ENCODE results near the gene ADSS2.

ADSS2 gene

DNA sequence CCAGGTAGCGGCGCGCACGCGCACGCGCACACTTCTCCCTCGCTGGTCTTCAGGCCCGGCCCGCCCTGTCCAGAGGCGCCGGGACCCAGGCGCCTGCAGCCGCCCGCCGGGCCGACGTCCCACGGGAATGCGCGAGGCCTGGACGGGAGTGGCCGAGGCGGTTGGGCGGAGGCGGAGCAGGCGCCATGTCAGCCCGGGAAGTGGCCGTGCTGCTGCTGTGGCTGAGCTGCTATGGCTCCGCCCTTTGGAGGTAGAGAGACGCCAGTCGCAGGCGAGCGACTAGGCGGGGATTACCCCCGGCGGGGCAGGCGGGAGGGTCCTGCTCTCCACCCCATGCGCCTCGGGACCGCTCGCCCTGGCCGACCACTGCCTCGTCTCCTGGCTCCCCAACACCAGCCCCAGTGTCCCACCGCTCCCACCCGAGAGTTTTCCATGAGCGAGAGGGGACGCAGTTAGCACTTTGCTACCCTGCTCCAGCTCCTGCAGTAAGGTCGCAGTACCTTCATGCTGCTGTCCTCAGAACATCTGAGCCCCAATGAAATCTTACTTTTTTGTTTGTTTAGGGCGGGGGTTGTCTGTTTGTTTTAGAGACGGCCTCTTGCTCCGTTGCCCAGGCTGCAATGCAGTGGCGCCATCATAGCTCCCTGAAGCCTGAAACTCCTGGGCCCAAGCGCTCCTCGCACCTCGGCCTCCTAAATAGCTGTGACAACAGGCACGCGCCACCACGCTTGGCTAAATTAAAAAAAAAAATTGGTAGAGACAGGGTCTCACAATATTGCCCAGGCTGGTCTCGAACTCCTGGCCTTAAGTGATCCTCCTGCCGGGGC, 9.7 kb upstream of the ADSS2 start, which contains the start of gene CATSPERE (continued):
- TF ChIP-seq, protein P1, sequence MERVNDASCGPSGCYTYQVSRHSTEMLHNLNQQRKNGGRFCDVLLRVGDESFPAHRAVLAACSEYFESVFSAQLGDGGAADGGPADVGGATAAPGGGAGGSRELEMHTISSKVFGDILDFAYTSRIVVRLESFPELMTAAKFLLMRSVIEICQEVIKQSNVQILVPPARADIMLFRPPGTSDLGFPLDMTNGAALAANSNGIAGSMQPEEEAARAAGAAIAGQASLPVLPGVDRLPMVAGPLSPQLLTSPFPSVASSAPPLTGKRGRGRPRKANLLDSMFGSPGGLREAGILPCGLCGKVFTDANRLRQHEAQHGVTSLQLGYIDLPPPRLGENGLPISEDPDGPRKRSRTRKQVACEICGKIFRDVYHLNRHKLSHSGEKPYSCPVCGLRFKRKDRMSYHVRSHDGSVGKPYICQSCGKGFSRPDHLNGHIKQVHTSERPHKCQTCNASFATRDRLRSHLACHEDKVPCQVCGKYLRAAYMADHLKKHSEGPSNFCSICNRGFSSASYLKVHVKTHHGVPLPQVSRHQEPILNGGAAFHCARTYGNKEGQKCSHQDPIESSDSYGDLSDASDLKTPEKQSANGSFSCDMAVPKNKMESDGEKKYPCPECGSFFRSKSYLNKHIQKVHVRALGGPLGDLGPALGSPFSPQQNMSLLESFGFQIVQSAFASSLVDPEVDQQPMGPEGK (tag by site-specific recombination; IDR thresholded peaks at IDR 0.05): peak; percentile 89
- TF ChIP-seq ZBTB7A (tag by site-specific recombination; IDR thresholded peaks at IDR 0.05; ENCODE audit: low read depth) (0 out of 2 replicates have a peak, but pooled peaks have one; percentile 61), OSR2 (tag by site-specific recombination; IDR thresholded peaks at IDR 0.05) (peak; percentile 30; the same call in 1 of the 2 replicates), ZIC2 (tag by site-specific recombination; IDR thresholded peaks at IDR 0.05) (peak; percentile 47), ZNF37A (tag by site-specific recombination; IDR thresholded peaks at IDR 0.05) (no peak), ZFP41 (tag by site-specific recombination; IDR thresholded peaks at IDR 0.05; ENCODE audit: borderline replicate concordance) (no peak), ZNF585B (tag by site-specific recombination; IDR thresholded peaks at IDR 0.05) (no peak), IKZF3 (tag by site-specific recombination; IDR thresholded peaks at IDR 0.05) (peak; percentile 89), ZNF707 (tag by site-specific recombination; IDR thresholded peaks at IDR 0.05) (no peak), KLF7 (tag by site-specific recombination; IDR thresholded peaks at IDR 0.05; ENCODE audit: borderline replicate concordance) (0 out of 2 replicates have a peak, but pooled peaks have one; percentile 47), ZNF791 (tag by site-specific recombination; IDR thresholded peaks at IDR 0.05) (no peak), ZSCAN16 (tag by site-specific recombination; IDR thresholded peaks at IDR 0.05) (no peak), ZNF501 (tag by site-specific recombination; IDR thresholded peaks at IDR 0.05) (peak; percentile 85), ZNF114 (tag by site-specific recombination; IDR thresholded peaks at IDR 0.05) (no peak), ZNF561 (tag by site-specific recombination; IDR thresholded peaks at IDR 0.05; ENCODE audit: borderline replicate concordance) (0 out of 2 replicates have a peak, but pooled peaks have one; percentile 10), ZNF747 (tag by site-specific recombination; IDR thresholded peaks at IDR 0.05) (no peak), KLF1 (tag by site-specific recombination; IDR thresholded peaks at IDR 0.05) (peak; percentile 89), ZNF660 (tag by site-specific recombination; IDR thresholded peaks at IDR 0.05) (peak; percentile 53; the same call in 1 of the 2 replicates), ZNF76 (tag by site-specific recombination; IDR thresholded peaks at IDR 0.05; ENCODE audit: borderline replicate concordance, low read depth) (peak; percentile 48; the same call in 1 of the 2 replicates), GLIS2 (tag by site-specific recombination; IDR thresholded peaks at IDR 0.05) (peak; percentile 96), ZNF19 (tag by site-specific recombination; IDR thresholded peaks at IDR 0.05; ENCODE audit: low read depth) (no peak)
- TF ChIP-seq, protein P2, sequence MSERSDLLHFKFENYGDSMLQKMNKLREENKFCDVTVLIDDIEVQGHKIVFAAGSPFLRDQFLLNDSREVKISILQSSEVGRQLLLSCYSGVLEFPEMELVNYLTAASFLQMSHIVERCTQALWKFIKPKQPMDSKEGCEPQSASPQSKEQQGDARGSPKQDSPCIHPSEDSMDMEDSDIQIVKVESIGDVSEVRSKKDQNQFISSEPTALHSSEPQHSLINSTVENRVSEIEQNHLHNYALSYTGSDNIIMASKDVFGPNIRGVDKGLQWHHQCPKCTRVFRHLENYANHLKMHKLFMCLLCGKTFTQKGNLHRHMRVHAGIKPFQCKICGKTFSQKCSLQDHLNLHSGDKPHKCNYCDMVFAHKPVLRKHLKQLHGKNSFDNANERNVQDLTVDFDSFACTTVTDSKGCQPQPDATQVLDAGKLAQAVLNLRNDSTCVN (tag by site-specific recombination; optimal IDR thresholded peaks at IDR 0.05): peak; percentile 98
- TF ChIP-seq, protein P3, sequence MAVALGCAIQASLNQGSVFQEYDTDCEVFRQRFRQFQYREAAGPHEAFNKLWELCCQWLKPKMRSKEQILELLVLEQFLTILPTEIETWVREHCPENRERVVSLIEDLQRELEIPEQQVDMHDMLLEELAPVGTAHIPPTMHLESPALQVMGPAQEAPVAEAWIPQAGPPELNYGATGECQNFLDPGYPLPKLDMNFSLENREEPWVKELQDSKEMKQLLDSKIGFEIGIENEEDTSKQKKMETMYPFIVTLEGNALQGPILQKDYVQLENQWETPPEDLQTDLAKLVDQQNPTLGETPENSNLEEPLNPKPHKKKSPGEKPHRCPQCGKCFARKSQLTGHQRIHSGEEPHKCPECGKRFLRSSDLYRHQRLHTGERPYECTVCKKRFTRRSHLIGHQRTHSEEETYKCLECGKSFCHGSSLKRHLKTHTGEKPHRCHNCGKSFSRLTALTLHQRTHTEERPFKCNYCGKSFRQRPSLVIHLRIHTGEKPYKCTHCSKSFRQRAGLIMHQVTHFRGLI (tag by site-specific recombination; IDR thresholded peaks at IDR 0.05): peak; percentile 95
- TF ChIP-seq, protein P4, sequence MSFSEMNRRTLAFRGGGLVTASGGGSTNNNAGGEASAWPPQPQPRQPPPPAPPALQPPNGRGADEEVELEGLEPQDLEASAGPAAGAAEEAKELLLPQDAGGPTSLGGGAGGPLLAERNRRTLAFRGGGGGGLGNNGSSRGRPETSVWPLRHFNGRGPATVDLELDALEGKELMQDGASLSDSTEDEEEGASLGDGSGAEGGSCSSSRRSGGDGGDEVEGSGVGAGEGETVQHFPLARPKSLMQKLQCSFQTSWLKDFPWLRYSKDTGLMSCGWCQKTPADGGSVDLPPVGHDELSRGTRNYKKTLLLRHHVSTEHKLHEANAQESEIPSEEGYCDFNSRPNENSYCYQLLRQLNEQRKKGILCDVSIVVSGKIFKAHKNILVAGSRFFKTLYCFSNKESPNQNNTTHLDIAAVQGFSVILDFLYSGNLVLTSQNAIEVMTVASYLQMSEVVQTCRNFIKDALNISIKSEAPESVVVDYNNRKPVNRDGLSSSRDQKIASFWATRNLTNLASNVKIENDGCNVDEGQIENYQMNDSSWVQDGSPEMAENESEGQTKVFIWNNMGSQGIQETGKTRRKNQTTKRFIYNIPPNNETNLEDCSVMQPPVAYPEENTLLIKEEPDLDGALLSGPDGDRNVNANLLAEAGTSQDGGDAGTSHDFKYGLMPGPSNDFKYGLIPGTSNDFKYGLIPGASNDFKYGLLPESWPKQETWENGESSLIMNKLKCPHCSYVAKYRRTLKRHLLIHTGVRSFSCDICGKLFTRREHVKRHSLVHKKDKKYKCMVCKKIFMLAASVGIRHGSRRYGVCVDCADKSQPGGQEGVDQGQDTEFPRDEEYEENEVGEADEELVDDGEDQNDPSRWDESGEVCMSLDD (tag by site-specific recombination; IDR thresholded peaks at IDR 0.05): no peak; the same call in 1 of the 2 replicates
- TF ChIP-seq, protein P5, sequence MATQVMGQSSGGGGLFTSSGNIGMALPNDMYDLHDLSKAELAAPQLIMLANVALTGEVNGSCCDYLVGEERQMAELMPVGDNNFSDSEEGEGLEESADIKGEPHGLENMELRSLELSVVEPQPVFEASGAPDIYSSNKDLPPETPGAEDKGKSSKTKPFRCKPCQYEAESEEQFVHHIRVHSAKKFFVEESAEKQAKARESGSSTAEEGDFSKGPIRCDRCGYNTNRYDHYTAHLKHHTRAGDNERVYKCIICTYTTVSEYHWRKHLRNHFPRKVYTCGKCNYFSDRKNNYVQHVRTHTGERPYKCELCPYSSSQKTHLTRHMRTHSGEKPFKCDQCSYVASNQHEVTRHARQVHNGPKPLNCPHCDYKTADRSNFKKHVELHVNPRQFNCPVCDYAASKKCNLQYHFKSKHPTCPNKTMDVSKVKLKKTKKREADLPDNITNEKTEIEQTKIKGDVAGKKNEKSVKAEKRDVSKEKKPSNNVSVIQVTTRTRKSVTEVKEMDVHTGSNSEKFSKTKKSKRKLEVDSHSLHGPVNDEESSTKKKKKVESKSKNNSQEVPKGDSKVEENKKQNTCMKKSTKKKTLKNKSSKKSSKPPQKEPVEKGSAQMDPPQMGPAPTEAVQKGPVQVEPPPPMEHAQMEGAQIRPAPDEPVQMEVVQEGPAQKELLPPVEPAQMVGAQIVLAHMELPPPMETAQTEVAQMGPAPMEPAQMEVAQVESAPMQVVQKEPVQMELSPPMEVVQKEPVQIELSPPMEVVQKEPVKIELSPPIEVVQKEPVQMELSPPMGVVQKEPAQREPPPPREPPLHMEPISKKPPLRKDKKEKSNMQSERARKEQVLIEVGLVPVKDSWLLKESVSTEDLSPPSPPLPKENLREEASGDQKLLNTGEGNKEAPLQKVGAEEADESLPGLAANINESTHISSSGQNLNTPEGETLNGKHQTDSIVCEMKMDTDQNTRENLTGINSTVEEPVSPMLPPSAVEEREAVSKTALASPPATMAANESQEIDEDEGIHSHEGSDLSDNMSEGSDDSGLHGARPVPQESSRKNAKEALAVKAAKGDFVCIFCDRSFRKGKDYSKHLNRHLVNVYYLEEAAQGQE (tag by site-specific recombination; IDR thresholded peaks at IDR 0.05): 0 out of 2 replicates have a peak, but pooled peaks have one; percentile 49
- TF ChIP-seq, protein P6, sequence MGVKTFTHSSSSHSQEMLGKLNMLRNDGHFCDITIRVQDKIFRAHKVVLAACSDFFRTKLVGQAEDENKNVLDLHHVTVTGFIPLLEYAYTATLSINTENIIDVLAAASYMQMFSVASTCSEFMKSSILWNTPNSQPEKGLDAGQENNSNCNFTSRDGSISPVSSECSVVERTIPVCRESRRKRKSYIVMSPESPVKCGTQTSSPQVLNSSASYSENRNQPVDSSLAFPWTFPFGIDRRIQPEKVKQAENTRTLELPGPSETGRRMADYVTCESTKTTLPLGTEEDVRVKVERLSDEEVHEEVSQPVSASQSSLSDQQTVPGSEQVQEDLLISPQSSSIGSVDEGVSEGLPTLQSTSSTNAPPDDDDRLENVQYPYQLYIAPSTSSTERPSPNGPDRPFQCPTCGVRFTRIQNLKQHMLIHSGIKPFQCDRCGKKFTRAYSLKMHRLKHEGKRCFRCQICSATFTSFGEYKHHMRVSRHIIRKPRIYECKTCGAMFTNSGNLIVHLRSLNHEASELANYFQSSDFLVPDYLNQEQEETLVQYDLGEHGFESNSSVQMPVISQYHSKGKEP (tag by site-specific recombination; IDR thresholded peaks at IDR 0.05): 0 out of 2 replicates have a peak, but pooled peaks have one; percentile 34
